Measurements from ENCODE around the gene VPS37C.
A peak's percentile ranks its signal among the peaks of the same experiment; 100 is the strongest.

VPS37C gene

DNA sequence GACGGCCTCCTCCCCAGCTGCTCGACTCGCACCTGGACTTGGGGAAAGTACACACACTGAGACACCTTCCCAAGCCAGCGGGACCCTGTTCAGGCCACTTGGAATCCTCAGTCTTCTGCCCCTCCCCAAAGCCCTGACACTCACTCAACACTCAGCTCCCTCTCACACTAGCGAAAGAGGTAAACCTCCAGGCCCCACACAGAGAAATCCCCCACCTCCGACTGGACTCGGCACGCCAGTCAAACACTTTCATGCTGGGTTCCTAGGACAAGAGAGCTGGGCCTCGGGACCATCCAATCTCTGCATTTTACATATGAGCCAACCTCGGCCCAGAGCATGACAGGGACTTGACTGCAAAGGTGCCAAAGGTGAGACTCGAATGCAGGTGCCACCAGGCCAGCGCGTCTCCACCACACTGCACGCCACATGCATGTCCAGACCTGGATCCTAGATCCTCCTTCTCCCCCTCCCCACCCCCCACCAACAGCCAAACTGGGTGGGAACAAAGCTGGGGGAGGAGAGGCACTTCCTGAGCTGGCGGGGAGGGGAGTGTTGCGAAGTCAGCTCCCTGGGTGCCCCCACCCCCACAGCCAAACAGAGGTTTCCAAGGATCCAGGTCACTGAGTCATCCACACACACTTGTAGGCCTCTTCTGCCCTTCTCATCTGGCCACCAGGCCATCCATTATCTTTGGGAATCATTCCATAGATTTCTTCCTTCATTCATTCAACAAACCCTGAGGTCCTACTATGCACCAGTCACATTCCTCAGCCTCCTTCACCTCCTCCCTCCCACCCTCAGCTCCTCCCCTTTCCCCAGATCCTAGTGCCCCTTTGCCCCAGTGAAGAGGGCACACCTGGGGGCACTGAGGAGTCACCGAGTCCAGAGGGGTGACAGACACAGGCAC lies 69.6 kb downstream of the VPS37C start:
- DNase-seq, result peak; percentile 59

DNA sequence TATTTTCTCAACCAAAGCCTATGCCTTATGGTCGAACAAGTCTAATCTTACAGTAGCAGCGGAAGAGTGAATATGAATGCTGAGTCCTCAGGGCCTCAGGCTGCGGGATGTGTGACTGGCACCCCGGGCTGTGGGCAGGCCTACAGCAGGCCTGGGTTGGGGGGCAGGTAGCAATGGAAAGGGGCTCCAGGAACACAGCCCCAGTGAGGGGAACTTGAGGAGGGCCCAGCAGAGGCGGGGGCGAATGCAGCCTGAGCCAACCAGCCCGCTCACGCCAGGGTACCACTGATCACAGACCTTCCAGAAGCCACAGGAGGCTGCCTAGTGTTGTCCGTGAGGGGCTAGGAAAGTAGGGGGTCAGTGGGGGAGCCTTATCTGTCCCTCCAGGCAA lies 70.2 kb downstream of the VPS37C start:
- no peak for DNase-seq

DNA sequence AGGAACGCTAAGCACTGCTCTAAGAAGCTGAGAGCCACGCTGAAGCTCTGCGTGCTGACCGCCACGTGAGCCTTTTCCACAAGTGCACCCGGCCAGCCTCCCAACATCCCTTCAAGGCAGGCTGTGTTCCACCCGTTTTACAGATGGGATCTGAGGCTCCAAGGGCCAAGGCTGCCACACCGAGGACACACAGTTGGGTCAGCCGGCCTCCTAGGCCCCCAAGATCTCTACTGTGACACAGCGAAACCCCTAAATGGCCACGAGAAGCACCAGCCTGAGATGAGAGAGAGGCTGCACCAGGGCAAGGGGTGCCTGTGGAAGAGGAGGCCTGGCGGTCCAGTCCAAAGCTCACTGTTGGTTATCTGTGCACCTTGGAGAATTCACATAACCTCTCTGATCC lies 70.7 kb downstream of the VPS37C start:
- DNase-seq, result no peak

DNA sequence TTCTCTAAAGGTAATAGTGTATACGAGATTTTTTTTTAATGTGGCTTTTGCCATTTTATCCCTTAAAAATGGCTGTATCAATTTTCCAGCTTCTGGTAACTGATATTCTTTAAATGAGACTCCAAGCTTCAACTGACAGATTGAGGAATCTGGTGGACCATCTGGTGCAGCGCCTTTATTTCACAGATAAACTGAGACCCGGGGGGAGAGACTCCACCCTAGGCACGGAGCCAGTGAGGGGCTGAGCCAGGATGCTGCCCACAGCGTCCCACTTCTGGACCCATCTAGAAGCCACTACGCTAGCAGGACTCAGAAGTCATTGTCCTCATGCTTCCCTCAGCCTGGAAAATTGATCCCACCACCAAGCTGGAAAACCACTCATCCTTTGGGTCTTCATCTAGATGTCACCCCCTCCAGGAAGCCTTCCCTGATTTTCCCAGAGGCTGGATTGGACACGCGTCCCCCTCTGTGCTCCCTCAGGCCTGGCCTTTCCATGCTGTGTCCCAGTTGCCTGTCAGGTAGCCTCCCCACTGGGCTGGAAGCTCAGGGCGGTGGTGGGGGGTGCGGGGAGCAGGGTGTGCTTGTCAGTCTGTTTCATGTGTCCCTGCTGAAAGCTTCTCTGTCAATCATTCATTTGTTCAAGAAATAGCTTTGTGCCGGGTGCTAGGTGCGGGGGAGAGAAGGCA lies 71.3 kb downstream of the VPS37C start:
- no peak for DNase-seq

DNA sequence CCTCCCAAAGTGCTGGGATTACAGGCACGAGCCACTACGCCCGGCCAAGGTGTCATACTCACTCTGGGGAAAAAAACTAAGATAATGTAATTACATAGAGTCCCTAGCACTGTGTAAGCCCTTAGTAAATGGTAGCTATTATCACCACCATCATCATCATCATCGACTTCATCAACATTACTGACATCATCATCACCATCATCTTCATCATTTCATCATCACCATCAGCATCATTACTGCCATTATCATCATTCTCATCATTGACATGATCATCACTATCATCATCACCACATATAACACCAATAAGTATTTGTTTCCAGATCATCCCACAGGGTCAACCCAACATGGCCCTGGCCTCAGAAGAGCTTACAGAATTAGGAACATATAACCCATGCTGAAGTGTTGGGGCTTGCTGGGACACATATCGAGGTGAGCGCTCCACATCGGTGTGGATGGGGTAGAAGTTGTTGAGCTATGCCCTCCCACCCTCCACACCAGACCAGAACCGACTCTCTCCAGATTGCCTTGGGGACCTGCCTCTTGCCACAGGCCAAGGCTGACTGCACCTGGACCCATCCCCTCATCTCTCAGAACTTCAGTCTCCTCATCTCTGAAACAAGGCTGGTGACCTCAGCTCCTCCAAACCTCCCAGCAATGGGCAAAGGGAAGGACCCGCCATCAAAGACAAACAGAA lies 73.7 kb downstream of the VPS37C start:
- no peak for DNase-seq

DNA sequence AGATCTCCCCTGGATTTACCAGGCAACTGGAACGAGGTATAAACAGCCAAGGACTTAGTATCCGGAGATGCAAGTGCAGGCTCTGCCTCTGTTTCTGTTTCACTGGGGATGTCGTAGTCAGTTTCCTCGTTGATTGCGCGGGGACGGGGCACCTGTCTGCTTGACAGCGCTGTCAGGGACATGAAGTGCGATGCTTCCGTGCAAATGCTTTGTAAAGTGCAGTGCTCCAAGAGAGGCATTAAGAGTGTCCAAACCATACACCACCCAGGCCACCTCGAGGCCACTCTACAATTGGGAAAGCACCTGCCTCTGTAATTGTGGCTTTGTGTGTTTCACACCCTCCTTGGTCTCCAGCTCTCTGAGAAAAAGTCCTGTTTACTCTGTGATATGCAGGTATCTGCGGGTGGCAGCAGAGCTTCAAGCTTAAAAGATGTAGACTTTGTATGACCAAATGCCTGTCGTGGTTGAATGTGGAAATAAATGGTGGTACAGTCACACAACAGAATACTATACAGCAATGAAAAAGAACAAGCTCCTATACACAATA lies 77.6 kb downstream of the VPS37C start:
- peak; percentile 55 for DNase-seq

DNA sequence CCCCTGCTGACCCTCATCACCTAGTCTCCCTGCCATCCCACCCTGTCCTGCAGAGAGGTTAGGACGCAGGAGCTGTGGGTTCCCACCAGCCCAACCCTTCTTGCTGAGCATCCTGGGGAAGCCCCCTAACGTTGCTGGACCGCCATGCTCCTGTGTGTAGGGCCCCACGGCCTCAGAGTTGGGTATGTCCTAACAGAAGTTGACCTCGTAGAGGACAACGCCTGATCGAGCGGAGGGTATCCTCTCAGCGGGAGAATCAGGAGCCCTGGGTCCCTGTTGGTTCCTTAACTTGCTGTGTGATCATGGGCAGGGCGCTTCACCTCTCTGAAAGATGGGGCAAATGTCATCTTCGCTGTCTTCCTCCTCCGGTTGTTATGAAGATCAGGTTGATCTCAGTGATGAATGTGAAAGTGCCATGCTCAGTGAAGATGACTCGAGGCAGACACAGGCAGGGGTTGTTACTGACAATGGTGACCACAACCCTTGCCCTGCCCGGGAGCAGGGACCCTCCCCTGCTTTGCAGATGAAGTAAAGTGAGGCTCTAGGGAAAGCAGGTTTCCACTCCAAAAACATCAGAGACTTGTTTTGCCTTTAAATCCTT lies 78.2 kb downstream of the VPS37C start:
- DNase-seq, result no peak

DNA sequence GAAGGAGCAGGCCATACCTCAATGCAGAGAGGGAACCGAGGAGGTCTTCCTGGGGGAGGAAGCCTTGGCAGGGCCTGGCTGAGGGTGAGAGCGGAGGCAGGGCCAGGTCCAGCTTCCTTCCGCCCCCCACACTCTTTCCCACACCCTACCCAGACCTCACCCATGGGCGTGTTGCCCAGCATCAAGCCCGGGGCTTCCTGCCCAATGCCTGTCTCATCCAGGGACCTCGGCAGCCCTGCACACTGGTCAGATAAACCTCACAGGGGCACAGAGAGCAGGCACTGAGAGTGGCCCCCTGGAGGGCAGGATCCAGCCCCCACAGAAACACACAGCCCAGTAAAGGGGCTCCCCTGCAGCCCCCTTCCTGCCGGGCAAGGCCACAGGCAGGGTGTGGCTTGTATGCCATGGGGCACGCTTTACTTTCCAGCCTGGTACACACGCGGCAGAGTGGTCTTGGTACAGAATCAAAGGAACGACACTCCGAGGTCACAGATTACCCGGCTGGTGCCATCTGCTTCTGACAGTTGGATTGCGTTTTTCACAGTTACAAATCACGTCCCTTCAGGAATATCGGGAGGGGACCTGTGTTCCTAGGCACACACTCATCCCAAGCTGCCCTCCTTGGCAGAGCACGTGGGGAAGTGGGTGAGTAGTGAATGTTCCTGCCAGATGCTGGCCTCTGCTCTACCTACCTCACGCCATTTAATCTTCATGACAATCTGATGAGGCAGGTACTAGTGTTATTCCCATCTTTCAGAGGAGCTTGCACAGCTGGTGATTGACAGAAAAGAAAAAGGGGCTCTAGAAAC lies 79.0 kb downstream of the VPS37C start:
- no peak for DNase-seq

DNA sequence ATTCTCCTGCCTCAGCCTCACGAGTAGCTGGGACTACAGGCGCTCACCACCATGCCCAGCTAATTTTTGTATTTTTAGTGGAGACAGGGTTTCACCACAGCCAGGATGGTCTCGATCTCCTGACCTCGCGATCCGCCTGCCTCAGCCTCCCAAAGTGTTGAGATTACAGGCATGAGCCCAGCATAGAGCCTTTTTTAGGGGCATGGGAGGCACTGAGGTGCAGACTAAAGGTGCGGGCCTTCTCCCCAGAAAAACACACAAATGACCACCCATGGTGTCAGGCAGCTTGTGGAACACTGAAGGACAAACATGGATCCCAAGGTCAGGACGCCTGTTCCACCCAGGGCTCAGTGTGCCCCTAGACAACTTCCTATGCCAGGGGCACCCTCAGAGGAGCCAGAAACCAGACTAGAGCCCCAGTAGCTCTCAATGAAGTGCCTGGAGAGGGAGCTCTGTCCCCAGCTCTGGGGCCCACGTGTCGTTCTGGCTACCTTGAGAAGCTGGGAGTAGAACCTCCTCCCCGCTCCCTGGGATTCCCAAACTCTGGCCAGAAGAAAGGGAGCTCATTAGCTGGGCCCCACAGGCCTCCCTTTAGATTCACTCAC lies 80.1 kb downstream of the VPS37C start:
- DNase-seq, result no peak

DNA sequence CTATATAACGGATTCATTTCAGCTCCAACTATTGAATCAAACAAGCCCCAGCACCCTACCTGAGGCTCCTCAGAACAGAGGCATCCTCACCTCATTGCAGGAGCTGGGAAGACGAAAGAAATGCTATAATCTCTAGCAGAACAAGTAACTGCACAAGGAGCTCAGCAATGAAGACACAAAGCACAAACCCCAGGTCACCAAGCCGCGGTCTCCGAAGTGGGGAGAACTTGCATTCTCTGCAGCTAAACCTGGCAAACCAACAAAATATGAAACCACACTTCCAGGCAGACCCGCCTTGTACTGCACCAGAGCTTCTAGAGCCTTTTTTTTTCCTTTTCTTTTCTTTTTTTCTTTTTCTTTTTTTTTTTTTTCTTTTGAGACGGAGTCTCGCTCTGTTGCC lies 80.7 kb downstream of the VPS37C start:
- DNase-seq, result no peak
